GM10266 (cell line): ENCODE measurements around the gene MYOM3.

Experiments used
- DNase-seq: peaks from one replicate; pipeline ENCODE4 v3.0.0; 2012; ENCODE audit errors: extremely low spot score
- CTCF ChIP-seq: IDR thresholded peaks from 2 replicates; pipeline ENCODE4 v1.5.1; 2012; ENCODE audit warnings: mild to moderate bottlenecking, low read depth; ENCODE audit not compliant: control insufficient read depth, insufficient read depth; ENCODE audit errors: missing control alignments

The MYOM3 gene

GRCh38 chr1:24090736-24091135, 21.2 kb downstream of the MYOM3 start:
- TF ChIP-seq CTCF = no peak
- no peak for DNase-seq

- no peak for DNase-seq
- no peak for TF ChIP-seq CTCF
Measured at GRCh38 chr1:24089743-24090555, 22.0 kb downstream of the MYOM3 start.

- no peak for DNase-seq
- no peak for TF ChIP-seq CTCF
Measured at GRCh38 chr1:24089027-24089742, 22.8 kb downstream of the MYOM3 start.

- TF ChIP-seq CTCF = no peak
- DNase-seq = no peak
Measured at GRCh38 chr1:24086466-24086865, 25.5 kb downstream of the MYOM3 start.

GRCh38 chr1:24085546-24085945, 26.4 kb downstream of the MYOM3 start:
- no peak for DNase-seq
- TF ChIP-seq CTCF = no peak

GRCh38 chr1:24085007-24085406, 26.9 kb downstream of the MYOM3 start:
- no peak for TF ChIP-seq CTCF
- no peak for DNase-seq

GRCh38 chr1:24084050-24084449, 27.9 kb downstream of the MYOM3 start:
- no peak for DNase-seq
- TF ChIP-seq CTCF = no peak
